Muscle of leg (tissue), 11 donors: Measurements from ENCODE around the gene ITPR1. TPM values are rescaled to one million over a fixed set of nuclear protein-coding genes. Genes with fewer than 3 reads are reported as not detected.
A peak's percentile ranks its signal among the peaks of the same experiment; 100 is the strongest.

Source experiments
- DNase-seq: peaks from one replicate; pipeline ENCODE4 v3.0.0; 2013
- H3K27ac ChIP-seq: one replicate; pipeline ENCODE4 v1.5.1; 2013; ENCODE audit warnings: mild to moderate bottlenecking, low read length, control low read depth
- H3K27me3 ChIP-seq: one replicate; pipeline ENCODE4 v1.6.1; 2013; ENCODE audit warnings: low read length; ENCODE audit not compliant: control insufficient read depth, insufficient read depth
- H3K36me3 ChIP-seq: one replicate; pipeline ENCODE4 v1.6.1; 2013; ENCODE audit warnings: low read length; ENCODE audit not compliant: control insufficient read depth, insufficient read depth
- H3K4me1 ChIP-seq: one replicate; pipeline ENCODE4 v1.6.1; 2013; ENCODE audit warnings: low read length; ENCODE audit not compliant: control insufficient read depth, insufficient read depth
- H3K4me3 ChIP-seq: one replicate; pipeline ENCODE4 v1.5.1; 2013; ENCODE audit warnings: low read length, control low read depth
- H3K9me3 ChIP-seq: replicated peaks from 2 replicates; pipeline ENCODE4 v1.6.1; 2013; ENCODE audit warnings: low read depth, low read length; ENCODE audit not compliant: control insufficient read depth
- WGBS: methylation state at CpG from one replicate; pipeline ENCODE4 v1.1.5; 2013; ENCODE audit warnings: missing lambda C conversion rate; ENCODE audit not compliant: insufficient coverage; 5-methylcytosine and 5-hydroxymethylcytosine counted together
- polyA plus RNA-seq, 8 donors: library from polyadenylated mRNA; unstranded; fragments of 120-200 nt; gene quantifications; one replicate each; pipeline versions ENCODE4 v1.2.1 to v1.2.3, GENCODE V29; 2013; ENCODE audit warnings: inconsistent platforms in 1 of 8, low replicate concordance in 1 of 8; ENCODE audit not compliant: insufficient read length in 8 of 8, insufficient read depth in 1 of 8
- total RNA-seq: library from RNA; stranded (reverse); fragments of 120-200 nt; gene quantifications from one replicate; pipeline ENCODE4 v1.2.4, GENCODE V29; 2013

Gene ITPR1
- total and polyA plus RNA-seq, 9 donors = 15.4 to 34.4 (median 20.5) TPM

GRCh38 chr3:4726549-4726948 is 233.4 kb downstream of the ITPR1 start:
- no peak overlapping the region for H3K27ac ChIP-seq
- H3K4me1 ChIP-seq = peaks cover 6% of the 10 kb centered on the region
- H3K9me3 ChIP-seq = no peaks in the 10 kb centered on the region
- H3K36me3 ChIP-seq = peaks cover 3% of the 10 kb centered on the region
- WGBS = 90% methylated on average over 2 of the region's 5 CpGs
- no peaks in the 10 kb centered on the region for H3K27me3 ChIP-seq
- H3K4me3 ChIP-seq = no peak overlapping the region
- DNase-seq = no peak

GRCh38 chr3:4729061-4729973 is 236.2 kb downstream of the ITPR1 start:
- 50% methylated on average over 2 of the region's 6 CpGs for WGBS
- Histone ChIP-seq H3K36me3 (peaks cover 5% of the 10 kb centered on the region), H3K9me3 (no peaks in the 10 kb centered on the region), H3K4me1 (peaks cover 4% of the 10 kb centered on the region), H3K4me3 (no peak overlapping the region), H3K27me3 (no peaks in the 10 kb centered on the region), H3K27ac (no peak overlapping the region)
- DNase-seq = no peak

- Histone ChIP-seq H3K4me3 (no peak overlapping the region), H3K36me3 (peaks cover 2% of the 10 kb centered on the region), H3K27me3 (no peaks in the 10 kb centered on the region), H3K4me1 (peaks cover 4% of the 10 kb centered on the region), H3K27ac (no peak overlapping the region), H3K9me3 (no peaks in the 10 kb centered on the region)
- DNase-seq = peak; percentile 57
- WGBS = 80% methylated on average over 1 of the region's 7 CpGs
These were observed 237.6 kb downstream of the ITPR1 start for GRCh38 chr3:4730719-4731118.

GRCh38 chr3:4731543-4732111 is 238.5 kb downstream of the ITPR1 start:
- Histone ChIP-seq H3K4me1 (peaks cover 4% of the 10 kb centered on the region), H3K4me3 (no peak overlapping the region), H3K27me3 (no peaks in the 10 kb centered on the region), H3K27ac (no peak overlapping the region), H3K9me3 (no peaks in the 10 kb centered on the region), H3K36me3 (peaks cover 2% of the 10 kb centered on the region)
- WGBS = 78% methylated on average over 2 of the region's 6 CpGs
- DNase-seq = no peak

- DNase-seq = no peak
- peaks cover 5% of the 10 kb centered on the region for H3K36me3 ChIP-seq
- no peak overlapping the region for H3K27ac ChIP-seq
- WGBS = 31% methylated on average over 9 of the region's 12 CpGs
- peaks cover 4% of the 10 kb centered on the region for H3K4me1 ChIP-seq
- H3K4me3 ChIP-seq = no peak overlapping the region
- H3K9me3 ChIP-seq = no peaks in the 10 kb centered on the region
- H3K27me3 ChIP-seq = no peaks in the 10 kb centered on the region
These were observed 239.8 kb downstream of the ITPR1 start for GRCh38 chr3:4732925-4733324.

- Histone ChIP-seq H3K27ac (no peak overlapping the region), H3K4me3 (no peak overlapping the region), H3K4me1 (peaks cover 4% of the 10 kb centered on the region), H3K36me3 (peaks cover 9% of the 10 kb centered on the region), H3K27me3 (no peaks in the 10 kb centered on the region), H3K9me3 (peaks cover under 1% of the 10 kb centered on the region)
- no peak for DNase-seq
- no CpG with 5 or more reads among the region's 2 CpGs for WGBS
These were observed 241.3 kb downstream of the ITPR1 start for GRCh38 chr3:4734454-4734853.

GRCh38 chr3:4735243-4735642 is 242.1 kb downstream of the ITPR1 start:
- no peak overlapping the region for H3K27ac ChIP-seq
- H3K9me3 ChIP-seq = peaks cover 4% of the 10 kb centered on the region
- no peak for DNase-seq
- H3K36me3 ChIP-seq = peaks cover 9% of the 10 kb centered on the region
- WGBS = 89% methylated on average over 4 of the region's 4 CpGs
- H3K27me3 ChIP-seq = no peaks in the 10 kb centered on the region
- no peak overlapping the region for H3K4me3 ChIP-seq
- peaks cover 4% of the 10 kb centered on the region for H3K4me1 ChIP-seq

- no peak overlapping the region for H3K4me3 ChIP-seq
- no peak for DNase-seq
- H3K9me3 ChIP-seq = peaks cover 4% of the 10 kb centered on the region
- peaks cover 9% of the 10 kb centered on the region for H3K36me3 ChIP-seq
- H3K4me1 ChIP-seq = peaks cover 8% of the 10 kb centered on the region
- 86% methylated on average over 14 of the region's 14 CpGs for WGBS
- H3K27me3 ChIP-seq = no peaks in the 10 kb centered on the region
- no peak overlapping the region for H3K27ac ChIP-seq
These were observed 243.2 kb downstream of the ITPR1 start for GRCh38 chr3:4736284-4736861.

- no peaks in the 10 kb centered on the region for H3K27me3 ChIP-seq
- DNase-seq = no peak
- H3K4me3 ChIP-seq = no peak overlapping the region
- peaks cover 17% of the 10 kb centered on the region for H3K4me1 ChIP-seq
- WGBS = 91% methylated on average over 7 of the region's 9 CpGs
- H3K9me3 ChIP-seq = peaks cover 4% of the 10 kb centered on the region
- peaks cover 8% of the 10 kb centered on the region for H3K36me3 ChIP-seq
- no peak overlapping the region for H3K27ac ChIP-seq
These were observed 245.7 kb downstream of the ITPR1 start for GRCh38 chr3:4738737-4739274.
